HUES6 (cell line): ENCODE data around the gene INHBE.
A peak's percentile ranks its signal among the peaks of the same experiment; 100 is the strongest.

Experiments used
- H3K27ac ChIP-seq: 2 replicates; pipeline ENCODE4 v1.7.0; 2013; ENCODE audit warnings: low read depth, mild to moderate bottlenecking, low read length, inconsistent platforms
- H3K27me3 ChIP-seq: 2 replicates; pipeline ENCODE4 v1.6.1; 2013; ENCODE audit warnings: low read length; ENCODE audit not compliant: control insufficient read depth, insufficient read depth
- H3K36me3 ChIP-seq: 2 replicates; pipeline ENCODE4 v1.6.1; 2013; ENCODE audit warnings: low read length; ENCODE audit not compliant: control insufficient read depth, insufficient read depth
- H3K4me1 ChIP-seq: 2 replicates; pipeline ENCODE4 v1.6.1; 2013; ENCODE audit warnings: low read length; ENCODE audit not compliant: control insufficient read depth, insufficient read depth
- H3K4me3 ChIP-seq: 2 replicates; pipeline ENCODE4 v1.5.1; 2013; ENCODE audit warnings: low read depth, low read length
- H3K9ac ChIP-seq: one replicate; pipeline ENCODE4 v1.6.1; 2013; ENCODE audit warnings: mild to moderate bottlenecking, low read length
- H3K9me3 ChIP-seq: 2 replicates; pipeline ENCODE4 v1.6.1; 2013; ENCODE audit warnings: low read depth, low read length; ENCODE audit not compliant: control insufficient read depth, insufficient read depth

Gene INHBE

GRCh38 chr12:57455374-57456144 is 452 bp downstream of the INHBE start:
- Histone ChIP-seq H3K27ac (no peak overlapping the region), H3K4me1 (peaks cover 49% of the 10 kb centered on the region), H3K9ac (peak overlapping the region; percentile 61)

GRCh38 chr12:57456145-57456700 is 1.1 kb downstream of the INHBE start:
- Histone ChIP-seq H3K36me3 (no peaks in the 10 kb centered on the region), H3K9me3 (no peaks in the 10 kb centered on the region), H3K27me3 (no peaks in the 10 kb centered on the region), H3K4me1 (peaks cover 49% of the 10 kb centered on the region), H3K27ac (no peak overlapping the region), H3K4me3 (peak overlapping the region; percentile 45), H3K9ac (peak overlapping the region; percentile 61)

More at GRCh38 chr12:57455374-57456144, 452 bp downstream of the INHBE start:
- no peaks in the 10 kb centered on the region for H3K27me3 ChIP-seq
- H3K36me3 ChIP-seq, result no peaks in the 10 kb centered on the region
- H3K9me3 ChIP-seq, result no peaks in the 10 kb centered on the region
- H3K4me3 ChIP-seq, result peak overlapping the region; percentile 45

- H3K4me3 ChIP-seq, result no peak overlapping the region
- H3K9ac ChIP-seq, result no peak overlapping the region
- no peaks in the 10 kb centered on the region for H3K27me3 ChIP-seq
- no peaks in the 10 kb centered on the region for H3K9me3 ChIP-seq
- no peak overlapping the region for H3K27ac ChIP-seq
- H3K4me1 ChIP-seq, result peaks cover 42% of the 10 kb centered on the region
- H3K36me3 ChIP-seq, result no peaks in the 10 kb centered on the region
Observed at GRCh38 chr12:57456737-57457490, 1.8 kb downstream of the INHBE start.

GRCh38 chr12:57458665-57459054 is 3.6 kb downstream of the INHBE start:
- Histone ChIP-seq H3K36me3 (no peaks in the 10 kb centered on the region), H3K9me3 (no peaks in the 10 kb centered on the region), H3K4me1 (peaks cover 38% of the 10 kb centered on the region), H3K27me3 (no peaks in the 10 kb centered on the region), H3K4me3 (peak overlapping the region; percentile 80), H3K27ac (peak overlapping the region; percentile 63; the same call in 1 of the 2 replicates), H3K9ac (peak overlapping the region; percentile 62)

- H3K9me3 ChIP-seq, result no peaks in the 10 kb centered on the region
Observed at GRCh38 chr12:57459055-57459749, 4.1 kb downstream of the INHBE start.

GRCh38 chr12:57459750-57460467 is 4.8 kb downstream of the INHBE start, which contains the start of gene GLI1:
TSS of gene GLI1 (plus strand) at chr12:57459785. CDS start at chr12:57463692, 3,907 bp downstream.
- Histone ChIP-seq H3K27me3 (no peaks in the 10 kb centered on the region), H3K9ac (peak within 1 kb of the TSS; percentile 62), H3K27ac (peak within 1 kb of the TSS; percentile 75), H3K4me1 (peaks cover 31% of the 10 kb centered on the region), H3K4me3 (peak within 1 kb of the TSS; percentile 80), H3K9me3 (no peaks in the 10 kb centered on the region), H3K36me3 (0 out of 2 replicates have a peak, but pooled peaks cover 2% of the 10 kb centered on the region)

More at GRCh38 chr12:57459055-57459749, 4.1 kb downstream of the INHBE start:
- Histone ChIP-seq H3K27me3 (no peaks in the 10 kb centered on the region), H3K4me1 (peaks cover 38% of the 10 kb centered on the region), H3K27ac (peak overlapping the region; percentile 75), H3K9ac (peak overlapping the region; percentile 62), H3K4me3 (peak overlapping the region; percentile 80), H3K36me3 (no peaks in the 10 kb centered on the region)

GRCh38 chr12:57460468-57460784 is 5.3 kb downstream of the INHBE start:
- Histone ChIP-seq H3K4me3 (peak overlapping the region; percentile 80), H3K4me1 (peaks cover 26% of the 10 kb centered on the region), H3K9ac (no peak overlapping the region), H3K27ac (no peak overlapping the region), H3K9me3 (no peaks in the 10 kb centered on the region), H3K27me3 (no peaks in the 10 kb centered on the region), H3K36me3 (0 out of 2 replicates have a peak, but pooled peaks cover 2% of the 10 kb centered on the region)

- Histone ChIP-seq H3K4me1 (peaks cover 22% of the 10 kb centered on the region), H3K4me3 (peak overlapping the region; percentile 80), H3K9me3 (no peaks in the 10 kb centered on the region), H3K27me3 (no peaks in the 10 kb centered on the region), H3K9ac (peak overlapping the region; percentile 76), H3K27ac (peak overlapping the region; percentile 74; the same call in 1 of the 2 replicates), H3K36me3 (0 out of 2 replicates have a peak, but pooled peaks cover 2% of the 10 kb centered on the region)
Observed at GRCh38 chr12:57460841-57461275, 5.8 kb downstream of the INHBE start.

- Histone ChIP-seq H3K4me3 (peak overlapping the region; percentile 80), H3K4me1 (peaks cover 17% of the 10 kb centered on the region), H3K9ac (peak overlapping the region; percentile 76), H3K9me3 (no peaks in the 10 kb centered on the region), H3K27me3 (no peaks in the 10 kb centered on the region), H3K27ac (peak overlapping the region; percentile 74), H3K36me3 (0 out of 2 replicates have a peak, but pooled peaks cover 2% of the 10 kb centered on the region)
Observed at GRCh38 chr12:57461276-57461916, 6.3 kb downstream of the INHBE start.

GRCh38 chr12:57461917-57462250 is 6.8 kb downstream of the INHBE start:
- Histone ChIP-seq H3K36me3 (0 out of 2 replicates have a peak, but pooled peaks cover 2% of the 10 kb centered on the region), H3K9ac (peak overlapping the region; percentile 58), H3K27ac (peak overlapping the region; percentile 36)

More at GRCh38 chr12:57461917-57462250, 6.8 kb downstream of the INHBE start:
- H3K9me3 ChIP-seq, result no peaks in the 10 kb centered on the region
- H3K27me3 ChIP-seq, result no peaks in the 10 kb centered on the region
- H3K4me1 ChIP-seq, result peaks cover 13% of the 10 kb centered on the region
- peak overlapping the region; percentile 80 for H3K4me3 ChIP-seq
